Measurements from ENCODE around the gene SLC6A13. TPM values are rescaled to one million over a fixed set of nuclear protein-coding genes. Genes with fewer than 3 reads are reported as not detected.

SLC6A13 gene
- total and polyA plus RNA-seq, 2 of the 13 experiments (the other 11 are each of a cell fraction or from before 2014, with no cell fraction given) = 0.05 to 0.15 TPM

DNA sequence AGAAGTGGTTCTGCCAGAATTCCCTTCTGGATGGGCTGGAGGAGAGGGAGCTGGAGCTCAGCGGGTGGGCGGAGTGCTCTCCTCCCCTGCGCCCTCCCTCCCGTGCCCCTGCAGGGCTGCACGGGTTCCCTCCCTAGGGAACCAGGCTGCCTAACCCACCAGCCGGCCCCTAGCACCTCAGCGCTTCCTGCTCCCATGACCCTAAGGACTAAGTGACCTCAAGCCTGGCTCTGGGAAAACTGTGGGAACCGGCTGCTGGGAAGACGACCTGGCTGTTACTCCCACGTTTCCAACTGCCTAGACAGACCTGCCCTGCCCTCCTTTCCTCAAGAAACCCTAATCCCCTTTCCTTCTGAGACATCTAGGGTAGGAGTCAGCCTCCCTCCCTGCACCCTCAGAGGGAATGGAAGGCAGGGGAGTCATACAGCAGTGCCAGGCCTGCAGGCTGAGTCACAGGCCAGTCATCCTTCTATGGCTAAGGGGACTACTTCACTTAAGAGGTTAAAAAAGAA is 80.2 kb downstream of the SLC6A13 start (continued):
- TF ChIP-seq, protein P1, sequence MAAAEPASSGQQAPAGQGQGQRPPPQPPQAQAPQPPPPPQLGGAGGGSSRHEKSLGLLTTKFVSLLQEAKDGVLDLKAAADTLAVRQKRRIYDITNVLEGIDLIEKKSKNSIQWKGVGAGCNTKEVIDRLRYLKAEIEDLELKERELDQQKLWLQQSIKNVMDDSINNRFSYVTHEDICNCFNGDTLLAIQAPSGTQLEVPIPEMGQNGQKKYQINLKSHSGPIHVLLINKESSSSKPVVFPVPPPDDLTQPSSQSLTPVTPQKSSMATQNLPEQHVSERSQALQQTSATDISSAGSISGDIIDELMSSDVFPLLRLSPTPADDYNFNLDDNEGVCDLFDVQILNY (CRISPR knock-in tag; conservative IDR thresholded peaks at IDR 0.05) = no peak

DNA sequence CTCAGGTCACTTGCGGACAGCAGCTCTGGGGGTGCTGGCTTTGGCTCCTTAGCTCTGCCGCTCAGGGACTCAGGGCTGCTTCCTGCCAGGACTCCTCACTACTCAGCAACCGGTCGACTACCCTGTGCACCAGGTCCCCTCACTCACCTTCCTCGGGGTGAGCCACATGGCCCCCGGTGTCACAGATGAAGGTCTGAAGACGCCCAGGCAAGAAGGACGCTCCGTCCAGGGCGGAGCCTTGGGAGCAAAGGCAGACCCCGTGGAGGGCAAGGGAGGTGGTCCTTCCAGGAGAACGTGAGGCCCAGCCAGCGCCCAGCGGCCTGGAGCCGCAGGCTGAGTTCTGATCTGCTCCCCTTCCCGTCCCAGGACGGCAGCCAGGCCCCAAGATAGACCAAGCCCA is 80.7 kb downstream of the SLC6A13 start:
- H2AFZ ChIP-seq (ENCODE audit: low read length) = no peak overlapping the region
- intact Hi-C loops (cut with micrococcal nuclease; ENCODE audit: unreplicated experiment) = no loop called here
- no peak for FAIRE-seq

DNA sequence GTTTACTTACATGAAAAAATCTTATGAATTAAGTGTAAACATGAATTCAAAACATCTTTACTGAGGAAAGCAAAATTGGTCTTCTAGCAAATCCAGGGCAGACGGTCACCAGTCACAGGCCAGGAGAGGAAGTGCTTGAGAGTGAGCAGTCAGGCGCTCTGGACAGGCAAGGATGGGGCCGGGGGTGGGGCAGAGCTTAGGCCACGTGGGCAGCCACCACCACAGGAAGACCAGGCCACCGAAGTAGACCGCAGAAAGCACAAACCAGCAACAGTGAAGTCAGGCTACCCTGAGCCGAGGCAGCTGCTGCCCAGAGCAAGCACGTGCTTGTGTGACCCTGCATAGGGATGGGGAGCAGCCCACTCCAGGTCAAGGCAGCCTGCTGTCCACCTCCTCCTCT is 82.2 kb downstream of the SLC6A13 start:
- 17% methylated on average over 2 of the region's 8 CpGs for WGBS (ENCODE audit: low lambda C conversion rate)
- CTCF ChIA-PET (ENCODE audit: low intra/inter-chr PET ratio, low total read pairs) = no interaction called here
- FAIRE-seq = no peak
- TF ChIP-seq TCF7L2 (IDR thresholded peaks at IDR 0.05; ENCODE audit: low read depth, low read length) = no peak
- no peak for TF ChIP-seq IKZF5 (CRISPR knock-in tag; IDR thresholded peaks at IDR 0.05)
- 0 out of 2 replicates have a peak, but pooled peaks have one; percentile 22 for TF ChIP-seq BHLHE40 (IDR thresholded peaks at IDR 0.05; ENCODE audit: low read length)
- peak; percentile 44 for TF ChIP-seq ZNF687 (CRISPR knock-in tag; IDR thresholded peaks at IDR 0.05)
- 0 out of 2 replicates have a peak, but pooled peaks have one; percentile 17 for TF ChIP-seq MNT (IDR thresholded peaks at IDR 0.05)
- TF ChIP-seq SAP130 (CRISPR knock-in tag; IDR thresholded peaks at IDR 0.05; ENCODE audit: low read depth) = 0 out of 2 replicates have a peak, but pooled peaks have one; percentile 15

More for the DNA sequence above, 80.7 kb downstream of the SLC6A13 start:
- Histone ChIP-seq H3K9me3 (ENCODE audit: low read length) (no peaks in the 10 kb centered on the region), H3K4me2 (ENCODE audit: low read depth, low read length) (no peak overlapping the region), H3K4me1 (ENCODE audit: insufficient read depth, low read length) (peaks cover 20% of the 10 kb centered on the region), H3K27me3 (ENCODE audit: control insufficient read depth in 1 of 2, insufficient read depth in 2 of 2, low read length in 2 of 2) (peaks cover 15 to 47% of the 10 kb centered on the region in 2 experiments; a peak in 4 of 5 replicates), H3K27ac (ENCODE audit: extremely low read length, insufficient read depth, low read length) (no peak overlapping the region), H4K20me1 (ENCODE audit: insufficient read depth, low read length) (no peaks in the 10 kb centered on the region), H3K4me3 (replicated peaks in 1 of 3; ENCODE audit: insufficient read depth in 1 of 3, low read depth in 2 of 3, low read length in 3 of 3) (no peak overlapping the region), H3K9ac (ENCODE audit: insufficient read depth, low read depth, low read length) (no peak overlapping the region), H3K36me3 (replicated peaks in 1 of 2; ENCODE audit: control insufficient read depth in 1 of 2, insufficient read depth in 2 of 2, low read length in 2 of 2) (no peaks in the 10 kb centered on the region), H3K79me2 (ENCODE audit: insufficient read depth, low read length) (no peaks in the 10 kb centered on the region)
- TF ChIP-seq ZFP37 (CRISPR knock-in tag; IDR thresholded peaks at IDR 0.05; ENCODE audit: borderline replicate concordance) = no peak
- no peak for TF ChIP-seq GZF1 (CRISPR knock-in tag; IDR thresholded peaks at IDR 0.05)
- TF ChIP-seq RFX1 (IDR thresholded peaks at IDR 0.05) = no peak
- ChIA-PET CTCF (ENCODE audit: low intra/inter-chr PET ratio, low total read pairs) (no interaction called here), POLR2A (no interaction called here)
- no peak for ATAC-seq
- in situ Hi-C loops (cut with HindIII; ENCODE audit: extremely low pct_ligation_motif_present, low pct_unique_long_range_greater_than_20kb) = no loop called here
- BruUV-seq (replicated peaks) = no TSS peak
- 55% methylated on average over 15 of the region's 17 CpGs for WGBS (ENCODE audit: low lambda C conversion rate)
- no peak for DNase-seq (ENCODE audit: low spot score)

More for the DNA sequence above, 82.2 kb downstream of the SLC6A13 start:
- no peak overlapping the region for H3K4me3 ChIP-seq (replicated peaks in 1 of 3; ENCODE audit: insufficient read depth in 1 of 3, low read depth in 2 of 3, low read length in 3 of 3)
- H3K9ac ChIP-seq (ENCODE audit: insufficient read depth, low read depth, low read length) = no peak overlapping the region
- intact Hi-C loops (cut with micrococcal nuclease; ENCODE audit: unreplicated experiment) (no loop called here), in situ Hi-C loops (cut with HindIII; ENCODE audit: extremely low pct_ligation_motif_present, low pct_unique_long_range_greater_than_20kb) (no loop called here)
- no peaks in the 10 kb centered on the region for H4K20me1 ChIP-seq (ENCODE audit: insufficient read depth, low read length)
- H3K4me1 ChIP-seq (ENCODE audit: insufficient read depth, low read length) = peaks cover 35% of the 10 kb centered on the region
- DNase-seq (ENCODE audit: low spot score) (no peak), ATAC-seq (no peak)
- no peaks in the 10 kb centered on the region for H3K9me3 ChIP-seq (ENCODE audit: low read length)
- peaks cover 9 to 40% of the 10 kb centered on the region in 2 experiments; a peak in 4 of 5 replicates for H3K27me3 ChIP-seq (ENCODE audit: control insufficient read depth in 1 of 2, insufficient read depth in 2 of 2, low read length in 2 of 2)
- no peak overlapping the region for H3K27ac ChIP-seq (ENCODE audit: extremely low read length, insufficient read depth, low read length)
- no peaks in the 10 kb centered on the region for H3K36me3 ChIP-seq (replicated peaks in 1 of 2; ENCODE audit: control insufficient read depth in 1 of 2, insufficient read depth in 2 of 2, low read length in 2 of 2)
- H3K79me2 ChIP-seq (ENCODE audit: insufficient read depth, low read length) = no peaks in the 10 kb centered on the region
- no TSS peak for BruUV-seq (replicated peaks)
- 0 out of 2 replicates have a peak overlapping the region, but pooled peaks have one; percentile 12 for H3K4me2 ChIP-seq (ENCODE audit: low read depth, low read length)
- POLR2A ChIA-PET = no interaction called here
- no peak overlapping the region for H2AFZ ChIP-seq (ENCODE audit: low read length)
